GM19043 (cell line): ENCODE measurements around the gene WIPF3.
A peak's percentile ranks its signal among the peaks of the same experiment; 100 is the strongest.
"Not testable (repeated sequence)": the region's sequence is repeated elsewhere in the genome, so short reads cannot be mapped to it uniquely, and the experiment has no call there.

Experiments
- ATAC-seq: cut with Tn5 transposase; IDR thresholded peaks from one replicate; pipeline ENCODE4 v1.9.1; 2021; ENCODE audit warnings: low read depth; ENCODE audit not compliant: unreplicated experiment

WIPF3 gene

GRCh38 chr7:29946428-29947186 lies 140.3 kb downstream of the WIPF3 start:
- ATAC-seq, result no peak

DNA sequence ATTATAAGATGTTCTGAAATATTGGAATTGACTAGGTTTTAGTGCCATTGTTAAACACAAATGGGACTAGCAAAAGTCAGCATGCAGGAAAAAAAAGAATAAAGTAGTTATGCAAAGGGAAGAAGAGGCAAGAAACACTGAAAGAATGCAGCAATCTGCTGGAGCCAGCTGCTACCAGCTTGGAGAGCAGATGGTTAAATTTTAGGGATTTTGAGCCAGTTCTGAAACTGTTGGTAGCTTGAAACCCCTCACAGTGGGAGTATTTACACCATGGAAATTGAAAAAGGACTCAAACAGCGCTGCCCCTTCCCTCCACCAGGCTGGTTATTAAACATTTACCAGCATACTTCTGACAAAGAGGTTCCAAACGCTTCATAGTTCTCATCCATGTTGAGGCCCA lies 142.3 kb downstream of the WIPF3 start:
- ATAC-seq, result no peak

DNA sequence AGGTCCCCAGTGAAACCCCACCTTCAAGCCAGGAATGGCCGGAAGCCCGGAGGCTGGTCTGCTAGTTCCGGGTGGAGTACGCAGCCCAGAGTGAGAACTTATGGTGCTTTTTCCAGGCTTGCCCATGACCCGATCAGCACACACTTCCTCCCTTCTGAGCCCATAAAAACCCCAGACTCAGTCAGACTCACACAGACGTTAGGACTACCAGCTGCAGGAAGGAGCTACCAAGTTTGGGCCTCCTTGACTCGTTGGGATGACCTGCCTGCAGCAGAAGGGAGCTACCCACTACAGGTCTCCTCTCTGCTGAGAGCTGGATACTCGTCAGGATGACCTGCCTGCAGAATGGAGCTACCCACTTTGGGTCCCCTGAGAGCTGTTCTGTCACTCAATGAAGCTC lies 144.2 kb downstream of the WIPF3 start:
- no peak for ATAC-seq

DNA sequence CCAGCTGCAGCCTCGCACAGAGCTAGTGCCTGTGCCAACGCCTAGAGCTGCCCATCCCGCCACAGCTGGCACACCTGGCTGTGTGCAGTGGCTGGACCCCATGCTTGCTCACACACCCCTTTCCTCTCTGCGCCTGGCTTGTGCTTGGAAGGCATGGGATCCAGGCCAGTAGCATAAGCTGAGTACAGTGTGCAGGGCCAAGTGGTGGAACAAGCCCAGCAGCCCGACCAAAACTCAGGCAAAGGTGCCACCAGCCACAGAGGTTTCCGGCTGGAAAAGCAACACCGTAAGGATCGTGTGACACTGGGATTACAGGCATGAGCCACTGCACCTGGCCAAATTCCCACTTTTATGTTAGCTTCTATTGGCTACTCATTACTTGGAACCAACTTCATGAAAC lies 144.9 kb downstream of the WIPF3 start:
- no peak for ATAC-seq

GRCh38 chr7:29953726-29954347 lies 147.5 kb downstream of the WIPF3 start:
- ATAC-seq, result no peak

DNA sequence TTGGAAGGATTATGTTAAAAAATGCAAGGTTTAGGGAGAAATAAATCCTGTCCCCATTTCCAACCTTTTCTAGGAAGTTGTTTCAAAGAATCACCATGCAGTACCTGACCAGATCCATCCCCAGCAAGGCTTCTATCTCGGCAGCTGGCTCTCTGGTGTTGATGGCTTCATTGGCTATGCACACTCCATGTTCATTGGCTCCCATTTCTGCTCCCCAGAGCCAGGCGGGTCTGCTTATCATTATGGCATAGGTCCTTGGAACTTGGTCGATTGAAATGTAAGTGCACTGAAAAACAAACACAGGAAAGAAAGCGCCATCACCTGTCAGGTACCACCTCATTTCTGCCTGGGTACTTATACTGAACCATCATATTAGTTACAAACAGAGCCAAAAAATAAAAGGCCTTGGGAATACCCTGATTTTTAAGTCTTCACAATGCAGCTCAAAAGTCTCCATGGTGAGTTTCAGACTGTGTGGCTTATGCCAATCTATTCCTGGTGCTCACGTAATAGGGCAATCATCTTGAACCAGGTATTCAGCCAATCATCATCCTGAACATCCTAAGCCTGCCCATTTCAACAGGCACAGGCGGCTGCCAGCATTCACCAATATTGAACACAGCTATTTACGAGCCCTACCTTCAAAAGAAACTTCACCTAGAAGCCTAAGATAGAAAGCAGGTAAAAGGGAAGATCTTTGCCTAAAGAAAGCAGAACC lies 148.9 kb downstream of the WIPF3 start:
- no peak for ATAC-seq

DNA sequence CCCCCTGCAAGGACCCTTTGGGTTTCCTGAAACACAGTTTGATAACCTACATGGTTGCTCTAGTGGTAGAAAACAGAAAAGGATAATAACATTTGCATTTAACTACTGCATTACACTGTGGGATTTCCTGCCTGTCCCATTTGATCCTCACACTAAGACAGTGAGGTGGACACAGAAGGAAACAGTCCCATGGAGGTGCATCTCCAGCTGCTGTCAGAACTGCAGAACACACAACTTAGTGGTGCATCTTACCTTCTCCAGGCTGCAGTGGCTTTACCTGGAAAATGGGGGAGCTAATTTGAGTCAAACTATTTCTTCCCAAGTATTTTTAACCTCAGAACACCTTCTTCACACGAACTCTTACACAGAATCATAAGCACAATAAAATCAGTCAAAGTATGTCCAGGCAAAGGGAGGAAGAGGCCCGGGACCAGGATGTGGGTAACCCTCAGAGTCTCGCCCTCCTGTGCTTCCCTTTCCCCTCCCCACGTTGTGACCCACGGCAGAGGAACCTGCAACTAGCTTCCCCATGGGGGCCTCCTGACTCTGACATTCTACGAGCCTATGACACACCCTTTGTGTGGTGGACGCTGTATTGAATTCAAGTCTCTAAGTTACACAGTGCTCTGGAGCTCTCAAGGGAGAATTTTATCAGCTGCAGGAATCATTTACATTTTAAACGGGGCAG lies 149.6 kb downstream of the WIPF3 start:
- peak; percentile 70 for ATAC-seq

- ATAC-seq, result peak; percentile 13
Measured at GRCh38 chr7:29956487-29956836, 150.2 kb downstream of the WIPF3 start.

DNA sequence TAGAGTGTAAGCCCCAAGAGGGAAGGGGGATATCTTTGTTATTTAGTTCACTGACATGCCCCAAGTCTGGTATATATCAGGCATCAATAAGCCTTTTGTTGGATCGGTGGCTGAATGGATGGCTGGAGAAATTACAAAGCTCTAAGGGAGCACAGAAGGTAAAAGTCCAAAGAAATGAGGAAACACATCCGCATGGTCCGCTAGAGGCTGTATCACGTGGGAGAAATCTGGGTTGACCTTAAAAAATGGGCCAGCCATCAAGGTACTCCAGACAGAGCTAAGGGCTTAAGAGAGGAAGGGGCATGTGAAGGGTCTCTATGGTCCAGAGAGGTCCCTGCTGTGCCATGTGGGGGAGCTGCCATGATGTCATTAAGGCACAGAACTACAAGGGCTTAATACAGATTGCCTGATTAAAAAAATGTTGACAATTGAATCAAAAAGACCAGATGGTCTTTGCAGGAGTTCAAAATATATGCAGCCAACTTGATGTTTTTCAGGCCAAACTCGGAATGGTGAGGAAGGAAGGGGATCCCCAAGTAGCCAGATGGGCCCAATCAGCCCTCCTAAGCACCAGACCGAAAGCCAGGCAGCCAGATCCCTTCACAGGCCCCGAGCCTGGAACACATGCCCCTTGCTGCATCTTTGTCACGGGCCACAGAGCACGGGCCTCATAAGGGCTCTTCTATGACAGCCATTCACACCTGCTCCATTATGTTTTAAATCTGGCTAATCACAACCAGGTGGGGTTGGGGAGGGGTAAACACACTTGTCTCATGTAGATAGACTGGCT lies 151.4 kb downstream of the WIPF3 start:
- ATAC-seq, result no peak

DNA sequence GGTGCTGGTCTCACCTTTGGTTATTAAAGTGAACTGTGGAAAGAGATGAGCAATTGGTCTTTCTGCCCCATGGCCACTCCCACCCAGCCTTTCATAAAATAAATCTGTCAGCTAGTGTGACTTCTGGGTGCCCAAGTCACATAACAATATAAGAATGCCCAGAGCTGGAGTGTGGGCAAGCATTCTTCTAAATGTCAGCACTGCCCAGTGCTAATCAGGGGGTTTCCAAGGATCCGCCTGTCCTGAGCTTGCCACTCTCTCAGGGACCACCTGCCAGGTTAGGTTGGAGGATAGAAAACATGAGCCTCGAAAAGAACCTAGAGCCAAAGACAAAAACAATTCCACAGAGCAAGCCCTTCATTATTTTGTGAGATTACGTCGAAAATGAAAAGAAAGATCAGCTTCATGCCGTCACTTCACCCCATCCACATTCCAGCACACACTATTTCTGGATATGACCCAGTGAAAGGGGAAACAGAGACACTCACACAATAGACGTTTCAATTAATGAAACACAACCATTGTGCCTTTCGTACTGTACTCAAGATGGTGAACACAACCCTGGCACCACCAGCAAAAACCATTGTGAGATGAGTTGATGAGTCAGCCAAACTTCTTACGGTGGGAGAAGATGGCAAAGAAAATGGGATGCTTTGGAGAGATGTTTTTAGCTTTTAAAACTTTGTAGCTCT lies 152.5 kb downstream of the WIPF3 start:
- ATAC-seq, result no peak

DNA sequence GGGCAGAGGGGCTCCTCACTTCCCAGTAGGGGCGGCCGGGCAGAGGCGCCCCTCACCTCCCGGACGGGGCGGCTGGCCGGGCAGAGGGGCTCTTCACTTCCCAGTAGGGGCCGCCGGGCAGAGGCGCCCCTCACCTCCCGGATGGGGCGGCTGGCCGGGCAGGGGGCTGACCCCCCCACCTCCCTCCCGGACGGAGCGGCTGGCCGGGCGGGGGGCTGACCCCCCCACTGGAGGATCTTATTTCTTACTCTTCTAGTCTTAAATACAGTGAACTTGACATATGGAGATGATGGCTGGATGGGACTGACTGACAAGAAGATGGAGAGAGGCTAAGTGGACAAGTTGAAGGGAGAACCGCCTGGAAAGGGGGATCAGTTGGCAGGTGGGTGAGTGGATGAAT lies 155.3 kb downstream of the WIPF3 start:
- ATAC-seq, result not testable (repeated sequence)

- no peak for ATAC-seq
Measured at GRCh38 chr7:29962035-29962434, 155.7 kb downstream of the WIPF3 start.

GRCh38 chr7:29965030-29965429 lies 158.7 kb downstream of the WIPF3 start:
- ATAC-seq, result no peak
